Measurements from ENCODE around the gene TGM2.

Gene TGM2

GRCh38 chr20:38199501-38200390 is 34.7 kb upstream of the TGM2 start:
- FAIRE-seq (peak; percentile 84), DNase-seq (ENCODE audit: insufficient read length, low spot score) (no peak)

DNA sequence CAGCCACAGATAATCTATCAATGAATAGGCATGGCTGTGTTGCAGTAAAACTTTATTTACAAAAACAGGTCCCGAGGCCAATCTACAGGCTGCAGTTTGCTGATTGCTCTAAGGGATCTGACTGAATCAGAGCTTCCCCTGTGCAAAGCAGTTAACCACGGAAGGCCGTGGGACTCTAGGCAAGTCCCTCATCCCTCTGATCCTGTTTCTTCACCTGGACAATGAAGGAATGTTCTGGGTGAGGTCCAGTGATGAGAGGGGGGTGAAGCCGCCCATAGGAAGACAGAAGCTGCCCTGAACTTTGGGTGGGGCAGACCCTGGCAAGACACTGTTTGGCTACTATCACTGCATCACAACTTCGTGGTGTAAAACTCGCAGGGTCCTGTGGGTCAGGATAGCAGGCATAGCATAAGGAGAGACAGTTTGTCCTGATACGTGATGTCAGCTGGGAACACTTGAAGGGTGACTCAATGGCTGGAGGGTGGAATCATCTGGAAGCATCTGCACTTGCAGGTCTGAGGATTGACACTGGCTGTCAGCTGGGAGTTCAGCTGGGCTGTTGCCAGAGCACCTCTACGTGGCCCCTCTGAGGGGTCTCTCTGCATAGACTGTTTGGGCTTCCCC is 33.3 kb upstream of the TGM2 start:
- FAIRE-seq = peak; percentile 85
- no peak for DNase-seq (ENCODE audit: insufficient read length, low spot score)

GRCh38 chr20:38197619-38198018 is 32.5 kb upstream of the TGM2 start:
- DNase-seq (ENCODE audit: insufficient read length, low spot score) (no peak), FAIRE-seq (no peak)

- DNase-seq (ENCODE audit: insufficient read length, low spot score) = no peak
Observed at GRCh38 chr20:38197217-38197616, 32.1 kb upstream of the TGM2 start.

GRCh38 chr20:38196592-38196991 is 31.5 kb upstream of the TGM2 start:
- DNase-seq (ENCODE audit: insufficient read length, low spot score) = no peak
- FAIRE-seq = peak; percentile 97

More at GRCh38 chr20:38197217-38197616, 32.1 kb upstream of the TGM2 start:
- peak; percentile 52 for FAIRE-seq

DNA sequence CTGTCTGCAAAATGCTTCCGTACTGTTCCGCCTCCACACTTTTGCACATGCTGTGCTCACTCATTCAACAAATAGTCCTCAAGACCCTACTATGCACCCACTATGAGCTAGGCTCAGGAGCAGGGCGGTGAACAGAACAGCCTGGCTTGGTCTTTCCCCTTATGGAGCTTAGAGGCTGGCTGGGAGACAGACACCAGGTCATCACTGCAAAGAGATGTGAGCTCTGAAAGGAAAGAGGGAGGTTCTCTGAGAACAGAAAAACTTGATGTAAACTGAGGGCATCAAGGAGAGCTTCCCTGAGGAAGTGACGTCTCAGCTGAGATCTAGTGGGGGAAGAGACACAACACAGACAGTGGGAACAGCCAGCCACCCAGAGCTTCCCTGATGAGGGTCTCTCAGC is 31.0 kb upstream of the TGM2 start:
- DNase-seq (ENCODE audit: insufficient read length, low spot score) = no peak
- FAIRE-seq = peak; percentile 68

DNA sequence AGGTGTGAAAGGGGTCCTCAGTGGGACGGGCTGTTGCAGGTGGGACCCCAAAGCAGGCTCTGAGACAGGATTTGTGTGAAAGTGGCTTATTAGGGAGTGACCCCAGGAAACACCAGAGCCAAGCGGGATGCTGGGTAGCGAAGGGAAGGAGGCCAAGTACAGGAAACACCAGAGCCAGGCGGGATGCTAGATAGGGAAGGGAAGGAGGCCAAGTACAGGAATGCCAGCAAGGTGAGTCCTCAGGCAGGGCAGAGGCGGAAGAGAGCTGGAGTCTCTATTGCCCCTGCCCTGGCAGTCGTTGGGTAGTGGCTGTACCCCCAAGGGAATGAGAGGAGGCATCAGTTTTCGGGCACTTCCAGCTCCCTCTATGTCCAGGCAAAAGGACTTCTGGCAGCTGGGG is 30.5 kb upstream of the TGM2 start:
- no peak for DNase-seq (ENCODE audit: insufficient read length, low spot score)
- FAIRE-seq = peak; percentile 38

DNA sequence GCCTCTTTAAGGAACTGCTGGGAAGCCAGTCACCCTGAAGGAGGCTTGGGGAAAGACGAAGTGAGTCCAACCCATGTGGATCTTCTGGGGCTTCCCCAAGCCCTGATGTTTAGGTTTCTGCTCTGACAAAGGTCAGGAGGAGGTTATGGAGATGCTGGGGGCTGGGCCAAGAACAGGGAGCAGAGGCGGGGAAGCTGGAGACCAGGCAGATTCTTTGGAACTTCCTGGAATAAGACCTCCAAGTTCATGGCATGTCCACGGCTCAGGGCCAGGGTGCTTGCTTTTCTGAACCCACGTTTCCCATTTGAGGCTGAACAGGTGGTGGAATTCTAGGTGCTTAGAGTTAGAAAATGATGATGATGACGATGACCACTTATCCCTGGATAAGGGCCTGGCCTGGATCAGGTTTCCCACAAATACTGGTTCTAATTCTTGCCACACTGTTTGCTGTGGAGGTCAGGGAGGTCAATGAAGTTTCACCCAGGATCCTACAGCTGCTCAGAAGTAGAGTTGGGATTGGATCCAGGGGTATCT is 30.0 kb upstream of the TGM2 start:
- FAIRE-seq (no peak), DNase-seq (ENCODE audit: insufficient read length, low spot score) (no peak)

DNA sequence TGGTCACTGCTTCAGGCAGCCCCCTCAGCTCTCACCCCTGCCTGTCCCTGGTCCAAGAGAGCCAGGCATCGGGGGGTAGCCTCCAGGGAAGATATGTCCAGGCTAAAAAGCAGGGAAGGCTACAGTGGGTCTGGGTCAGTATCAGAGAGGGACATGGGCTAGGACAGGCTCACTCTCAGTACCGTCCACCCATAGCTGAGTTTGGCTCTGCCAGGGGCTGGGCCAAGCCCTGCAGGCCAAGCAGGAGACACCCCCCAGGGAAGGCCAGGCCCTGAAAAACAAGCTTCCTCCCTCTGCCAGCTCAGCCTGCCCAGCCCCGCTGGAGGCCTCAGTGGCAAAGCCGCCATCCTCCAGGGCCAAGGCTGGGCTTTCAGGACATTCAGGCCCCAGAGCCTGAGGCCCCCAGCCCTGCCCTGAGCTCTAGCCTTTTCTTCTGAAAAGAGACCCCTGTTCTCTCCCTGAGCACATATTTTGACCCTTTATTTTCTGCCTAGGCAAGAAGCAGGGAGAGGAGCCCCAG is 28.6 kb upstream of the TGM2 start:
- FAIRE-seq = no peak
- DNase-seq (ENCODE audit: insufficient read length, low spot score) = no peak

GRCh38 chr20:38192323-38192885 is 27.3 kb upstream of the TGM2 start:
- no peak for FAIRE-seq
- no peak for DNase-seq (ENCODE audit: insufficient read length, low spot score)

DNA sequence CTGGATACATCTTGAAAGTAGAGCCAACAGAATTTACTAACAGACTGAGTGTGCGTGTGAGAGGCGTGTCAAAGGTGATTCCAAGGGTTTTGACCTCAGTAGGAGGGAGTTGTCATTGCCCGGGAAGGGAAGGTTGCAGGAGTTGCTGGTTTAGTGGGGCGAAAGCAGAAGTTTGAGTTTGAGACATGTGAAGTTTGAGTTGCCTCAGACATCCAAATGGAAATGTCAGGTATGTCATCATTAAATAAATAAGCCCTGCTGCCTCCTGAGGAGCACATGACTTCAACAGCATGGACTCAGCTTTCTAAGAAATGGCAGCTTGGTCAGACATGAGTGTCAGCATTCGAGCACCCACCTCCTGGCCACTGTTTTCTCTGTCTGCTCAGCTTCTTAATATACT is 26.6 kb upstream of the TGM2 start:
- FAIRE-seq = peak; percentile 79
- no peak for DNase-seq (ENCODE audit: insufficient read length, low spot score)

DNA sequence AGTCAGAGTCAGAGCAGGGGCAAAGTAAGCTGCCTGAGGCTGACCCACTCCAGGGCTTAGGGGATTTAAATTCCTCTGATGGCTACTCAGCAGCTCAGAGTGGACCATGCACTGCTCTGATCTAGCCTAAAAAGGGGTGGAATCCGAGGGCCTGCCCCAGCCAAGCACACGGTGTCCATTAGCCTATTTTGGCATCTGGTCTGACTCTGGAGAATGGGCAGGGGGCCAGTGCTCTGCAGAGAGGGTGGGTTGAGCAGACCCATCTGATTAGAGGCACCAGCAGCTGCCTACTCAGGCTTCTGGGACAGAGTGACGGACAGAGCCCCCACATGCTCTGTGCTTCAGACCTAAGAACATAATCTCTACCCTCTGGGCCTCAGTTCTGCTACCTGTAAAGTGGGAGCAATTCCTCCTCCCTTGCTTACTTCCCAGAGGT is 25.9 kb upstream of the TGM2 start:
- no peak for FAIRE-seq
- DNase-seq (ENCODE audit: insufficient read length, low spot score) = no peak

GRCh38 chr20:38190166-38190565 is 25.1 kb upstream of the TGM2 start:
- DNase-seq (ENCODE audit: insufficient read length, low spot score) = no peak
- FAIRE-seq = no peak

- FAIRE-seq = no peak
- no peak for DNase-seq (ENCODE audit: insufficient read length, low spot score)
Observed at GRCh38 chr20:38187517-38187916, 22.4 kb upstream of the TGM2 start.

- DNase-seq (ENCODE audit: insufficient read length, low spot score) (no peak), FAIRE-seq (peak; percentile 69)
Observed at GRCh38 chr20:38186788-38187221, 21.7 kb upstream of the TGM2 start.

DNA sequence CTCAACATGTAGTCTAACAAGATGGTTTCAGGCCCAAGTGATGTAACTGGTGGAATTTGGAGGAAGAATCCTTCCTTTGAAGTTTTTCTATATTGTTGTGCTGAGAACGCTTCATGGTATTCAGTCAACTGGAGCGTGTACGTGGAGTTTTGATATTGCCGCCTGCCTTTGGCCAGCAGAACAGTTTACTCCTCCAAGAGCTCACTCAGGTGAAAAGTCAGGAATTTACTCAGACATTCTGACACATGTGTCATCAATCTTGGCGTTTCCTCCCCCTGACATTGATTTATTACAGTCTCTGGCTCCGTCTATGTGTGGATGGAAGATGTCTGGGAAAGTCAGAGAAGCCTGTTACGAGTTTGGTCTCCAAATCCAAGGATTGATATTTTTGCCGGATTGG is 19.0 kb upstream of the TGM2 start:
- FAIRE-seq (peak; percentile 68), DNase-seq (ENCODE audit: insufficient read length, low spot score) (peak; percentile 62)

DNA sequence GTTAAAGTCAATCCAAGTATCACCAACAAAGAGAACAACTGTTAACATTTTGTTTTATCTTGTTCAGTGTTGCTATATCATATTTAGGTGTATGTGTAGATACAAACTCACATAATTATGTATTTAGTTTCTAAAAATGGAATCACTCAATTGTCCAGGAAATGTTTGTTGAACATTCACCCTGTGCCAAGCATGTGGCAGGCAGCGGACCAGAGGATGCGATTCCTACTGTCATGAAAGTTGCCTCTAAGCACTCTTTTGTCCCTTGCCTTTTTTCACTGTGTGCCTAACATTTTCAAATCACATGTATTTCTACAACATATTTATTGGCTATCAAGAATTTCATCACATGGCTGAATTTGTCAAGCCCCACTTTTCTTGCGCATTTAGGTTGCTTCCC is 16.9 kb upstream of the TGM2 start:
- DNase-seq (ENCODE audit: insufficient read length, low spot score) (no peak), FAIRE-seq (no peak)

- FAIRE-seq = no peak
Observed at GRCh38 chr20:38181207-38181801, 16.2 kb upstream of the TGM2 start.

GRCh38 chr20:38180781-38181180 is 15.7 kb upstream of the TGM2 start:
- FAIRE-seq = peak; percentile 64
- no peak for DNase-seq (ENCODE audit: insufficient read length, low spot score)

More at GRCh38 chr20:38181207-38181801, 16.2 kb upstream of the TGM2 start:
- DNase-seq (ENCODE audit: insufficient read length, low spot score) = no peak

DNA sequence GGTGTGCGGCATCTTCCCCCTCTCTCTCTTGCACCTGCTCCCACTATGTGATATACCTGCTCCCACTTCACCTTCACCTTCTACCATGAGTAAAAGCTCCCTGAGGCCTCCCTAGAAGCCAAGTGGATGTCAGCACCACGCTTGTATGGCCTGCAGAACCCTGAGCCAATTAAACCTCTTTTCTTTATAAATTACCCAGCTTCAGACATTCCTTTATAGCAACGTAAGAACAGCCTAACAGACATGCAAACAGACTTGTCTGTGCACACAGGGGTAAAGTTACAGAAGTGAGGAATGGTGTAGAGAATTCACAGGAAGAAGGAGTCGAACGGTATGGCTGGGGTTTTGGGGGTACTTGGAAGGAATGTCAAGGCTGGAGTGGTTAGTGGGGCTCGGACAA is 14.8 kb upstream of the TGM2 start:
- DNase-seq (ENCODE audit: insufficient read length, low spot score) = no peak
- peak; percentile 59 for FAIRE-seq

DNA sequence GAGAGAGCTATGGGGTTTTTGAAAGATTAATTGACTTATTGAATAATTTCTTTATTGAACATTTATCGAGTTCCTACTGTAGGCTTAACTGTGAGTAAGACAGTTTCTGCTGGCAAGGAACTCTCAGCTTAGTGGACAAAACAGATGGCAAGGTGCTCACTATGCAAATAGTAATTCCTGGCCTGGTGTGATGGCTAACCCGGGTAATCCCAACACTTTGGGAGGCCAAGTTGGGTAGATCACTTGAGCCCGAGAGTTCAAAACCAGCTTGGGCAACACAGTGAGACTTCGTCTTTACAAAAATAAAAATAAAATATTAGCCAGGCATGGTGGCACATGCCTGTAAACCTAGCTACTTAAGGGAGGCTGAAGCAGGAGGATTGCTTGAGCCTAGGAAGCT is 13.5 kb upstream of the TGM2 start:
- DNase-seq (ENCODE audit: insufficient read length, low spot score) (no peak), FAIRE-seq (no peak)
